Midbrain (tissue), 1 donor: ENCODE measurements around the gene NBR1.
"Not testable (repeated sequence)": the region's sequence is repeated elsewhere in the genome, so short reads cannot be mapped to it uniquely, and the experiment has no call there.

Experiments
- DNase-seq: peaks from one replicate; lab custom pipeline; 2025; lab: John Stamatoyannopoulos, UW

Gene NBR1, protein sequence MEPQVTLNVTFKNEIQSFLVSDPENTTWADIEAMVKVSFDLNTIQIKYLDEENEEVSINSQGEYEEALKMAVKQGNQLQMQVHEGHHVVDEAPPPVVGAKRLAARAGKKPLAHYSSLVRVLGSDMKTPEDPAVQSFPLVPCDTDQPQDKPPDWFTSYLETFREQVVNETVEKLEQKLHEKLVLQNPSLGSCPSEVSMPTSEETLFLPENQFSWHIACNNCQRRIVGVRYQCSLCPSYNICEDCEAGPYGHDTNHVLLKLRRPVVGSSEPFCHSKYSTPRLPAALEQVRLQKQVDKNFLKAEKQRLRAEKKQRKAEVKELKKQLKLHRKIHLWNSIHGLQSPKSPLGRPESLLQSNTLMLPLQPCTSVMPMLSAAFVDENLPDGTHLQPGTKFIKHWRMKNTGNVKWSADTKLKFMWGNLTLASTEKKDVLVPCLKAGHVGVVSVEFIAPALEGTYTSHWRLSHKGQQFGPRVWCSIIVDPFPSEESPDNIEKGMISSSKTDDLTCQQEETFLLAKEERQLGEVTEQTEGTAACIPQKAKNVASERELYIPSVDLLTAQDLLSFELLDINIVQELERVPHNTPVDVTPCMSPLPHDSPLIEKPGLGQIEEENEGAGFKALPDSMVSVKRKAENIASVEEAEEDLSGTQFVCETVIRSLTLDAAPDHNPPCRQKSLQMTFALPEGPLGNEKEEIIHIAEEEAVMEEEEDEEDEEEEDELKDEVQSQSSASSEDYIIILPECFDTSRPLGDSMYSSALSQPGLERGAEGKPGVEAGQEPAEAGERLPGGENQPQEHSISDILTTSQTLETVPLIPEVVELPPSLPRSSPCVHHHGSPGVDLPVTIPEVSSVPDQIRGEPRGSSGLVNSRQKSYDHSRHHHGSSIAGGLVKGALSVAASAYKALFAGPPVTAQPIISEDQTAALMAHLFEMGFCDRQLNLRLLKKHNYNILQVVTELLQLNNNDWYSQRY

DNA sequence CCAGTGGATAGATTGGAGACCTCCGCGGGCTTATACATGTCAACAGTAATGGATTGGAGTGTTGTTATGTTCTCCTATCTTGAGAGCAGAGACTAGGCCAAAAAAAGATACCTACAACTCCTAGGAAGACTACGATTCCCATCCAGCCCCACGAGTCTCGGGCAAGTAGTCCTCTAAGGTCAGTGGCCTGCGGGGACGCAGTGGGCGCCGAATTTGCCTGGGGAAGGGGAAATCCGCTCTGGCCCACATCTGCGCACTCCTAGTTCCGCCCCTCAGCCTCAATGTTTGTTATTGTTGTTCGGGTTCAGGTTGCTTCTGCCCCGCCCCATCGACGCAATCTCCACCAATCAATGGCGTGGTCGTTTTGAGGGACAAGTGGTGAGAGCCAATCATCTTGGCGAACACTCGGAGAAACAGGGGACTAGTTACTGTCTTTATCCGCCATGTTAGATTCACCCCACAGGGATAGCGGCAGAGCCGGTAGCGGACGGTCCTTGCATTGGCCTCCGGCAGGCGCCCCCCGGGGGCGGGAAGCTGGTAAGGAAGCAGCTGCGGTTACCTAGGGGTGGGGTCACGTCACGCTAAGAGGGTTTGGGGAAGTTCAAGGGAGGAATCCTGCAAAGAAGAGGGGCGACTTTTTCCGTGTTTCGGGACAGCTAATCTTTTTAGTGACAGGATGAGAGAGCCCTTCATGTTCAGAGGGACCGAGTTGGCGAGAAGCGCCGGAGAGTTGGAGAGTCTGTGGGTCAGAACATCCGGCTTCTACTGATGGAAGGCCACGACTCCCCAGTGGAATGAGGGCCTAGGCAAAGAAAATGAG lies at the start of gene NBR1:
NBR1 (plus strand) TSS at position 449 of the 820 bp plus-strand sequence. CDS start 4,586 bp downstream, outside the sequence.
- peak; percentile 99 for DNase-seq

DNA sequence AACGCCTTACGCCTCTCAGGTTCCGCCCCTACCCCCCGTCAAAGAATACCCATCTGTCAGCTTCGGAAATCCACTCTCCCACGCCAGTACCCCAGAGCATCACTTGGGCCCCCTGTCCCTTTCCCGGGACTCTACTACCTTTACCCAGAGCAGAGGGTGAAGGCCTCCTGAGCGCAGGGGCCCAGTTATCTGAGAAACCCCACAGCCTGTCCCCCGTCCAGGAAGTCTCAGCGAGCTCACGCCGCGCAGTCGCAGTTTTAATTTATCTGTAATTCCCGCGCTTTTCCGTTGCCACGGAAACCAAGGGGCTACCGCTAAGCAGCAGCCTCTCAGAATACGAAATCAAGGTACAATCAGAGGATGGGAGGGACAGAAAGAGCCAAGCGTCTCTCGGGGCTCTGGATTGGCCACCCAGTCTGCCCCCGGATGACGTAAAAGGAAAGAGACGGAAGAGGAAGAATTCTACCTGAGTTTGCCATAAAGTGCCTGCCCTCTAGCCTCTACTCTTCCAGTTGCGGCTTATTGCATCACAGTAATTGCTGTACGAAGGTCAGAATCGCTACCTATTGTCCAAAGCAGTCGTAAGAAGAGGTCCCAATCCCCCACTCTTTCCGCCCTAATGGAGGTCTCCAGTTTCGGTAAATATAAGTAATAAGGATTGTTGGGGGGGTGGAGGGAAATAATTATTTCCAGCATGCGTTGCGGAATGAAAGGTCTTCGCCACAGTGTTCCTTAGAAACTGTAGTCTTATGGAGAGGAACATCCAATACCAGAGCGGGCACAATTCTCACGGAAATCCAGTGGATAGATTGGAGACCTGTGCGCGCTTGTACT lies 45.7 kb upstream of the NBR1 start, which contains the start of gene BRCA1:
BRCA1 (minus strand) TSS at position 232 of the 834 bp plus-strand sequence. CDS start 1,268 bp downstream, outside the sequence.
- peak; percentile 95 for DNase-seq

DNA sequence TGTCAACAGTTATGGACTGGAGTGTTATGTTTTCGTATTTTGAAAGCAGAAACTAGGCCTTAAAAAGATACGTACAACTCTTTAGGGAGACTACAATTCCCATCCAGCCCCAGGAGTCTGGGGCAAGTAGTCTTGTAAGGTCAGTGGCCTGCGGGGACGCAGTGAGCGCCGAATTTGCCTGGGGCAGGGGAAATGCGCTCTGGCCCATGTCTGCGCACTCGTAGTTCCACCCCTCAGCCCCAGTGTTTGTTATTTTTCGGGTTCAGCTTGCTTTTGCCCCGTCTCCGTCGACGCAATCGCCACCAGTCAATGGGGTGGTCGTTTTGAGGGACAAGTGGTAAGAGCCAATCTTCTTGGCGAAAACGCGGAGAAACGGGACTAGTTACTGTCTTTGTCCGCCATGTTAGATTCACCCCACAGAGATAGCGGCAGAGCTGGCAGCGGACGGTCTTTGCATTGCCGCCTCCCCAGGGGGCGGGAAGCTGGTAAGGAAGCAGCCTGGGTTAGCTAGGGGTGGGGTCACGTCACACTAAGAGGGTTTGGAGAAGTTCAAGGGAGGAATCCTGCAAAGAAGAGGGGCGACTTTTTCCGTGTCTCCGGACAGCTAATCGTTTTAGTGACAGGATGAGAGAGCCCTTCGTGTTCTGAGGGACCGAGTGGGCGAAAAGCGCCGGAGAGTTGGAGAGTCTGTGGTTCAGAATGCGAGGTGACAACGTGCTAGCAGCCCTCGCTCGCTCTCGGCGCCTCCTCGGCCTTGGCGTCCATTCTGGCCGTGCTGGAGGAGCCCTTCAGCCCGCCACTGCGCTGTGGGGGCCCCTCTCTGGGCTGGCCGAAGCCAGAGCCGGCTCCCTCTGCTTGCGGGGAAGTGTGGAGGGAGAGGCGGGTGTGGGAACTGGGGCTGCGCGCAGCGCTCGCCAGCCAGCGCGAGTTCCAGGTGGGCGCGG lies 44.8 kb upstream of the NBR1 start:
- no peak for DNase-seq

DNA sequence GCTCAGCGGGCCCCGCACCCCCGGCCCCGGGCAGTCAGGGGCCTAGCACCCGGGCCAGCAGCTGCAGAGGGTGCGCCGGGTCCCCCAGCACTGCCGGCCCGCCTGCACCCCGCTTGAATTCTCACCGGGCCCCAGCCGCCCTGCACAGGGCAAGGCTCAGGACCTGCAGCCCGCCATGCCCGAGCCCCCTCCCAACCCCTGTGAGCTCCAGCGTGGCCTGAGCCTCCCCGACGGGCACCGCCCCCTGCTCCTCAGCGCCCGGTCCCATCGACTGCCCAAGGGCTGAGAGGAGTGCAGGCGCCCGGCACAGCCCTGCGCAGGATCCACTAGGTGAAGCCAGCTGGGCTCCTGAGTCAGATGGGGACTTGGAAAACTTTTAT lies 44.1 kb upstream of the NBR1 start:
- no peak for DNase-seq

DNA sequence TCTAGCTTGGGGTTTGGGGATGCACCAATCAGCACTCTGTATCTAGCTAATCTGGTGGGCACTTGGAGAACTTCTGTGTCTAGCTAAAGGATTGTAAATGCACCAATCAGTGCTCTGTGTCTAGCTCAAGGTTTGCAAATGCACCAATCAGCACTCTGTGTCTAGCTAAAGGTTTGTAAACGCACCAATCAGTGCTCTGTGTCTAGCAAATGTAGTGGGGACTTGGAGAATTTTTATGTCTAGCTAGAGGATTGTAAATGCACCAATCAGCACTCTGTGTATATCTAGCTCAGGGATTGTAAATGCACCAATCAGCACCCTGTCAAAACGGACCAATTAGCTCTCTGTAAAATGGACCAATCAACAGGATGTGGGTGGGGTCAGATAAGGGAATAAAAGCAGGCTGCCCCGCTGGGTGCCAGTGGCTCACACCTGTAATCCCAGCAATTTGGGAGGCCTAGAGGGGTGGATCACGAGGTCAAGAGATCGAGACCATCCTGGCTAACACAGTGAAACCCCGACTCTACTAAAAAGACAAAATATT lies 43.6 kb upstream of the NBR1 start:
- DNase-seq, result not testable (repeated sequence)

DNA sequence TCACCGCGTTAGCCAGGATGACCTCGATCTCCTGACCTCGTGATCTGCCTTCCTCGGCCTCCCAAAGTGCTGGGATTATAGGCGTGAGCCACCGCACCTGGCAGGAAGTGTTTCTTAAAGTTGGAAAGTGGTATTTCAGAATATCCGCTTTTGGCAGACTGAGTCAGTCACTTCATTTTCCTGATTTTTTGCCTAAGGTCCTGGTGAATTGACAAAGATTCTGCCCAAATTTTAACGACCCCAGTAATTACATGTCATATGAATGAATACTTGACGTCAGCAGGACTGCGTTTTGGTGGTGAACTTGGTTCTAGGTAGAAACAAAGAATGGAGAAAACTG lies 41.4 kb upstream of the NBR1 start:
- no peak for DNase-seq

DNA sequence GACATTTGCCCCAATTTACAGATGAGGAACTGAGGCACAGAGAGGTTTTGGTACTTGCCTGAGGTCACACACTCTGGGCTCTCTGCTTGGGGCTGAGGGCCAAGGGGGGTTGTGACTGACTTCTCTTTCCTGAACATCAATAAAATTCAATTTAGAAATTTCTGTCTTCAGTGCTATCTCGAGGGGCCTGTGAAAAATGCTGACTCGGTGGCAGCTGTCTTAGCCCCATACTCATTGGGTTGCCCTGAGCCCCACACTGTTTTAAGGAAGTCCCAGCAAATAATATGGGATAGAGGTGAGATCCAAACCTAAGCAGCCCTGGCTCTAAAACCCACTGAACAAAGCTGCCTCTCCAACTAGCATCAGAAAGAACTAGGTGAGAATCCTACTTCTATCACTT lies 38.9 kb upstream of the NBR1 start:
- DNase-seq, result no peak

DNA sequence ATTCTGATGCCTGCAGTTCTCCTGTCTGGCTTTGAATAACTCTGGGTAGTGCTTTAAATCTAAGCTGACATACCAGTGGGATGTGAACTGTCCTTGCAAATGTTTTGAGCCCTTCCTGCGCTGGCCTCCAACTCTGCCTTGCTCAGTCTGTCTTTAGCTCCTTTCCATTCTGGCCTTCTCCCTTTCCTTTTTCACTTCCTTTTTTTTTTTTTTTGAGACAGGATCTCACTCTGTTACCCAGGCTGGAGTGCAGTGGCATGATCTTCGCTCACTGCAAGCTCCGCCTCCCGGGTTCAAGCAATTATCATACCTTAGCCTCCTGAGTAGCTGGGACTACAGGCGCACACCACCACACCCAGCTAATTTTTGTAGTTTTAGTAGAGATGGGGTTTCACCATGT lies 37.6 kb upstream of the NBR1 start:
- not testable (repeated sequence) for DNase-seq

DNA sequence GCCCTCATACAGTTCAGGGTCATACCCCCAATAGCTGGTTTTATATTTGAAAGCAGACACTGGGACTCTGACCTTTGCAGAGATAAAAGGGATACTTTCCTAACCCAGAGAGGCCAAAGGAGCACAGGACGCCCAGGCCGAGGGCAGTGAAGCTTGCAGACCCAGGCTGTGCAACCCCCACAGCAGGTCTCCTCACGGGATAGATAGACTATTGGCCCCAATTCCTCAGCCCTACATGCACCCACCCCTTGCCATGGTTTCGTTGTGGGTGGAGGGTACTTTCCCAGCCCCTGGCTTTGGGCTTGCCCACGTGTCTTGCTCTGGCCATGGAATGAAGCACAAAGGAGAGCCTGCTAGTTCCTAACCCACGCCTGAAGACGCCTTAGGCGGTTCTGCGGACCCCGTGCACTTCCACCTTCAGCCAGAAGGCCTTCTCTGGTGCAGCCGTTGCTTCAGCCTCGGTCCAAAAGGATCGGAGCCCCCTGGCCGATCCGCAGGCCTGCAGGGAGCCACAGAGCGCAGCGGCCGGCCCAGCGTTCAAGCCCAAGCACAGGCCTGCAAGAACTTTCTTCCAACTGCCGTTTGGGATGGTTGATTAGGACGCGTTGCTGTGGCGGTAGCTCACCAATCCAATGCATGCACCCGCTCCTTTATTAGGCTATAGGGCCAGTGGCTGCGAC lies 36.1 kb upstream of the NBR1 start:
- DNase-seq, result no peak

DNA sequence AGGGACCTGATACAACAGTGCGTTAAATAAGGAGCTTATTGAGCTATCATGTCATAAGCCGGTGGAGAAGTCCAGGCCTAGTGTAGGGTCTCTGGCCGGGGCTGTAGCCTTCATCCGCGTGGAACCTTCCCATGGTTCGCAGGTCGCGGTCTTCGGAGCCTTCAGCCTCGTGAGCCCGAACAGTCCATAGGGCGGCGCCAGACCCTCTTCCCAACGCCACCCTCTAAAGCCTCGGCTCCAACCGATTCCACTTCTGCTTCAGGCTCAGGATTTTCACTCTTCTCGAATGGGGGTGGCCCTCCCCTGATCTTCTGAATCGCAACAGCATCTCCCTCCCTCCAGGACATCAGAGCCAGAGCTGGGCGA lies 35.6 kb upstream of the NBR1 start:
- DNase-seq, result no peak

DNA sequence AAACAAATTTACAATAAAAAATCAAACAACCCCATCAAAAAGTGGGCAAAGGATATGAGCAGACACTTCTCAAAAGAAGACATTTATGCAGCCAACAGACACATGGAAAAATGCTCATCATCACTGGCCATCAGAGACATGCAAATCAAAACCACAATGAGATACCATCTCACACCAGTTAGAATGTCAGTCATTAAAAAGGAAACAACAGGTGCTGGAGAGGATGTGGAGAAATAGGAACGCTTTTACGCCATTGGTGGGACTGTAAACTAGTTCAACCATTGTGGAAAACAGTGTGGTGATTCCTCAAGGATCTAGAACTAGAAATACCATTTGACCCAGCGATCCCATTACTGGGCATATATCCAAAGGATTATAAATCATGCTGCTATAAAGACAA lies 34.4 kb upstream of the NBR1 start:
- DNase-seq, result not testable (repeated sequence)

DNA sequence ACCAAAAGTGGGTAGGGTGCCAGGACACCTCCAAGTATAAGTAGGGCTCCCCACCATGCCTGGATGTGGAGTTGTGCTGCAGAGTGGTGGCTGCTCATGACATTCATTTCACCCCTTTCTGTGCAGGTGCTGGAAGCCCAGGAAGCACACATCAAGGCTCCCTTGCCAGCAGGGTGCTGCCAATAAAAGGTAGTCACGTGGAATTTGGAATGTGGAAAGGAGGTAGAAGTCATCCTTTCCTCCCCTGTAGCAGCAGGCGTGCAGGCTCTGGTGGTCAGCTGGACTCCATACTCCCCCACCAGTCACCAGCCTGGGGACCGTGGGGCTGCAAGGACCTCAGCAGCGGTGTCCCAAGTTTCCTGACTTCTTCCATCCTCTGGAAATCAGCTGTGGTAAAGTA lies 32.5 kb upstream of the NBR1 start:
- DNase-seq, result not testable (repeated sequence)

DNA sequence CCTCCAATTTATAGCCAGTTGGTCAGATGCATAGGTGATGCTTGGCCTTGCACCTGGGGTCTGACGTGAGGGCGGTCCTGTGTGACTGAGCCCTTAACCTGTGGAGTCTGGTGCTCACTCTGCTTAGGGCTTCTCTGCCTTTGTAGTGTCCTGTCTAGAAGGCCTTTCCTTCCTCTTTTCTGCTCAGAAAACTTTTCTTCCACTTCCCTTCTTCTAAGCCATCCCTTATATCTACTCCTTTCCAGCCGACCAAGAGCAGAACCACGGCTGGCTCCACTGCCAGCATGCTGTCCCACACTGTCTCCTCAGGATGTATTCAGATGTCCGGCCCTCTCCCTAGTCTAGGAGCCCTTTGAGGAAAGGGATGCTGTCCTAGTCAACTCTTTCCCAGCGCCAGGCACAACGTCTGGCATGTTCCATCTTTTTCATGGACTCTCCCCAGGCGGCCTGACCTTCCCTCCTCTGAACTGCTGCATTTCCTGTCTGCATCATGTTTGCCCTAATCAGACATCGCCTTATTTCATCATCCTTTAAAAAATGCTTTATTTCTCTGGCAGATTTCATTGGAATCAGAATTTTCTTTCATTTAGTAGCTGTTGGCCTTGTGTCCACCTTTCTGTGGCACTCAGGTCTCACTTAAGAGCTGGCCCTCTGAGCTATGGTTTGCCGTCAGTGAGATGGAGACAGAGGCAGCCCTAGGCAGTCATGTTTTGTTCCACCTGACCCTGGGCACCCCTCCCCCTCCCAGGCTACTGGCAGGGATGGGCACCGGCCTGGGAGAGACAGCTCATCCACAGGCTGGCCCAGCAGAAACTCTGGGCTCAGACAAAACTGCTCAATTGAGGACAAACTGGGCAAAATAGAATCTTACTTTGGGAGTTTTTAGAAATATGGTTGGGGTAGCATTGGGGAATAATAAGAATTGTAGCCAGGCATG lies 30.4 kb upstream of the NBR1 start:
- DNase-seq, result no peak

DNA sequence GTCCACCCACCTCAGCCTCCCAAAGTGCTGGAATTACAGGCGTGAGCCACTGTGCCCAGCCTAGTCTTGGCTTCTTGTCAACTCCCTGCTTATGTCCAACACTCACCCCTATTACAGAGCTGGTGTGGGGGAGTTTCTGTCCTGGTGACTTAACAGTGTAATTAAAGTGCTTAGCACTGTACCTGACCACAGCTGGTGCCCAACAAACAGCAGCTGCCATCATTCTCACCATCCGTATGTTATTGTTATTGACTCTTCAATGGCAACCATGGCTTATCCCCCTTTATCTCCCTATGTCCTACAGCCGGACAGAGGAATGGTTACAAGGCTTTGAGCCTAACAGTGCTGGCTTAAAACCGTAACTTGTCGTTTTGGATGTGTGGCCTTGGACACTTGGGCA lies 28.9 kb upstream of the NBR1 start:
- no peak for DNase-seq

DNA sequence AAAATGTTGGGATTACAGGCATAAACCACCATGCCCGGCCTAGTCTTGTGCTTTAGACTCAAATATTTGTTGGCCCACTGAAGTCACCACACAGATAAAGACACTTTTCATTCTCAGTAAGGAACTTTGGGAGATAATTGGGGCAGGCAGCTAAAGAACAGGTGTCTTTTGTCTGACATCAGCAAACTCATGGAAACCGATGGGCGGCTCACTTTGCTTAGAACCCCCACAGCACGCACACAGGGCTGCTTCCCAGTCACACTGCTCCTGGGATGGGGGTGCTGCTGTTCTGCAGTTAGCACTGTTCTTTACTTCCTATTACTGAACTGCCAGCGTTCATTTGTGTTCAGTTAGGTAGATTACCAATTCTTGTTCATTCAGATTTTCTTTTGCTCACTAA lies 27.8 kb upstream of the NBR1 start:
- DNase-seq, result no peak

DNA sequence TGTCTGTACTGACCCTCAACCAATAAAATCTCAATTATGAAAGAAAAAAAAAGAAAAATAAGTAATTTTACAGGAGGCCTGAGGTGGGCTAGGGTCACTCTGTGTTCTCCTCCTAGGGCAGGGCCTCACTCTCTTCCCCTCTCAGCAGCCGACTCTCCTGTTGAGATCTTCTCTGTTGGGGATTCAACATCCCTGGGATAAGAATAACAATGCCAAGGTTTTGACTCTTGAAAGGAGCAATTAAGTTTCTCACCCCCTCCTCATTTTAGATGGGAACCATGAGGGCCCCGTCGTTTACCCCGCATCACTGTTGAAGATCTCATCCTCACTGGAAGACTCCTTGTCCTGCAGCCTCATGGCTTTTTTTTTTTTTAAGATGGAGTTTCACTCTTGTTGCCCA lies 24.4 kb upstream of the NBR1 start:
- DNase-seq, result no peak

DNA sequence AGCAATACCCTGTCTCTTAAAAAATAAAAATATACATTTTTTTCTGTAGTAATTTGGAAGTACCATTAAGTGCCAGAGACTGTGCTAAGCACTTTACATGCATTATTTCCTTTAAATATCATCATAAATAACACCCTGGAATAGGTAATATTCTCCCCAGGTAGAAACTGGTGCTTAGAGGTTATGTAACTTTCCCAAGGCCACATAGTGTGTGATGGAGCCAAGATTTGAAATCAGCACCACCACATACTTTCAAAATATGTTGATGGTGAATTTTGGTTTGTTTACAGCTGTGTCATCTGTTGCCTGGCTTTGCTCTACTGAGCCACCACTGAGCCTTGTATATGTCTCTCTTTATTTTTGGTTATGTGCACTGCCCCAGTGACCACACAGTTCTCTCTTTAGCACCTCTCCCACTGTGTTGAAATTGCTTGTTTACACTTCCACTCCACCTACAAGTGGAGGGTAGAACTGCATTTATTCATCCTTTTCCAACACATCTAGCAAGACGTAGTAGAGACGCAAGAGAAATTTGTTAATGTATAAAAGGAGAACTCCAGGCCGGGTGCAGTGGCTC lies 19.0 kb upstream of the NBR1 start:
- no peak for DNase-seq
